SK-N-SH treated with all-trans-retinoic acid at 6 μM for 48 hours (cell line): ENCODE data around the gene TMEM53.

Experiments used
- ATAC-seq: fragments of 200-7000 bp; cut with Tn5 transposase; 3 replicates; pipeline ENCODE4 v1.9.1; 2020; ENCODE audit warnings: mild to moderate bottlenecking, moderate library complexity
- ARNTL ChIP-seq: fragments of 450-650 bp; formaldehyde crosslinking; IDR thresholded peaks from 2 replicates; pipeline ENCODE4 v1.5.0; 2020; ENCODE audit warnings: low read depth, mild to moderate bottlenecking, moderate library complexity, borderline replicate concordance
- CSDC2 ChIP-seq: fragments of 250-450 bp; sonication (Bioruptor Pico); IDR thresholded peaks from 2 replicates; pipeline ENCODE4 v1.5.0; 2020; ENCODE audit warnings: mild to moderate bottlenecking, moderate library complexity
- ESRRG ChIP-seq: fragments of 250-450 bp; sonication (Bioruptor Pico); IDR thresholded peaks from 2 replicates; pipeline ENCODE4 v1.6.1; 2021; ENCODE audit warnings: mild to moderate bottlenecking
- GLIS3 ChIP-seq: fragments of 250-450 bp; sonication (Bioruptor Pico); IDR thresholded peaks from 2 replicates; pipeline ENCODE4 v1.5.0; 2020; ENCODE audit warnings: mild to moderate bottlenecking, moderate library complexity
- ISL1 ChIP-seq: fragments of 250-450 bp; sonication (Bioruptor Pico); IDR thresholded peaks from 2 replicates; pipeline ENCODE4 v2.1.2; 2022; ENCODE audit warnings: mild to moderate bottlenecking, moderate library complexity
- OSR1 ChIP-seq: fragments of 250-450 bp; sonication (Bioruptor Pico); IDR thresholded peaks from 2 replicates; pipeline ENCODE4 v1.8.0; 2022; ENCODE audit warnings: moderate library complexity, mild to moderate bottlenecking, inconsistent platforms
- PPARA ChIP-seq: fragments of 250-450 bp; sonication (Bioruptor Pico); IDR thresholded peaks from 2 replicates; pipeline ENCODE4 v1.5.0; 2020; ENCODE audit warnings: mild to moderate bottlenecking, borderline replicate concordance
- RARB ChIP-seq: fragments of 250-450 bp; sonication (Bioruptor Pico); IDR thresholded peaks from 2 replicates; pipeline ENCODE4 v1.8.0; 2021; ENCODE audit warnings: mild to moderate bottlenecking, moderate library complexity
- SNAI2 ChIP-seq: fragments of 250-450 bp; sonication (Bioruptor Pico); IDR thresholded peaks from 2 replicates; pipeline ENCODE4 v1.5.0; 2020; ENCODE audit warnings: mild to moderate bottlenecking, moderate library complexity
- TOX ChIP-seq: fragments of 250-450 bp; sonication (Bioruptor Pico); IDR thresholded peaks from 2 replicates; pipeline ENCODE4 v1.8.0; 2021; ENCODE audit warnings: mild to moderate bottlenecking, moderate library complexity, borderline replicate concordance
- ZC3H10 ChIP-seq: fragments of 250-450 bp; sonication (Bioruptor Pico); IDR thresholded peaks from 2 replicates; pipeline ENCODE4 v1.5.1; 2021; ENCODE audit warnings: mild to moderate bottlenecking, moderate library complexity
- ZFP3 ChIP-seq: fragments of 250-450 bp; sonication (Bioruptor Pico); IDR thresholded peaks from 2 replicates; pipeline ENCODE4 v1.5.0; 2020; ENCODE audit warnings: mild to moderate bottlenecking, moderate library complexity
- ZFP30 ChIP-seq: fragments of 450-650 bp; formaldehyde crosslinking; IDR thresholded peaks from 2 replicates; pipeline ENCODE4 v1.5.0; 2022; ENCODE audit warnings: mild to moderate bottlenecking, moderate library complexity
- ZNF565 ChIP-seq: fragments of 450-650 bp; formaldehyde crosslinking; conservative IDR thresholded peaks from 2 replicates; pipeline ENCODE4 v1.5.0; 2020; ENCODE audit warnings: low read depth, mild to moderate bottlenecking, moderate library complexity
- ZNF70 ChIP-seq: fragments of 450-650 bp; formaldehyde crosslinking; IDR thresholded peaks from 2 replicates; pipeline ENCODE4 v1.5.0; 2020; ENCODE audit warnings: mild to moderate bottlenecking, moderate library complexity
- ZNF8 ChIP-seq: fragments of 450-650 bp; formaldehyde crosslinking; IDR thresholded peaks from 2 replicates; pipeline ENCODE4 v1.5.0; 2020; ENCODE audit warnings: mild to moderate bottlenecking, moderate library complexity
- TF ChIP-seq, protein P1 (sequence below): fragments of 250-450 bp; sonication (Bioruptor Pico); IDR thresholded peaks from 2 replicates; pipeline ENCODE4 v1.8.0; 2020; ENCODE audit warnings: mild to moderate bottlenecking, moderate library complexity, borderline replicate concordance
- TF ChIP-seq, protein P2 (sequence below): fragments of 250-450 bp; sonication (Bioruptor Pico); IDR thresholded peaks from 2 replicates; pipeline ENCODE4 v1.5.1; 2021; ENCODE audit warnings: mild to moderate bottlenecking, moderate library complexity
- TF ChIP-seq, protein P3 (sequence below): fragments of 250-450 bp; sonication (Bioruptor Pico); IDR thresholded peaks from 2 replicates; pipeline ENCODE4 v1.8.0; 2021; ENCODE audit warnings: low read depth, mild to moderate bottlenecking, moderate library complexity, borderline replicate concordance
- TF ChIP-seq, protein P4 (sequence below): fragments of 250-450 bp; sonication (Bioruptor Pico); IDR thresholded peaks from 2 replicates; pipeline ENCODE4 v1.5.1; 2020; ENCODE audit warnings: low read depth, mild to moderate bottlenecking, moderate library complexity
- TF ChIP-seq, protein P5 (sequence below): fragments of 250-450 bp; sonication (Bioruptor Pico); IDR thresholded peaks from 2 replicates; pipeline ENCODE4 v1.5.0; 2020; ENCODE audit warnings: mild to moderate bottlenecking, moderate library complexity

The TMEM53 gene

DNA sequence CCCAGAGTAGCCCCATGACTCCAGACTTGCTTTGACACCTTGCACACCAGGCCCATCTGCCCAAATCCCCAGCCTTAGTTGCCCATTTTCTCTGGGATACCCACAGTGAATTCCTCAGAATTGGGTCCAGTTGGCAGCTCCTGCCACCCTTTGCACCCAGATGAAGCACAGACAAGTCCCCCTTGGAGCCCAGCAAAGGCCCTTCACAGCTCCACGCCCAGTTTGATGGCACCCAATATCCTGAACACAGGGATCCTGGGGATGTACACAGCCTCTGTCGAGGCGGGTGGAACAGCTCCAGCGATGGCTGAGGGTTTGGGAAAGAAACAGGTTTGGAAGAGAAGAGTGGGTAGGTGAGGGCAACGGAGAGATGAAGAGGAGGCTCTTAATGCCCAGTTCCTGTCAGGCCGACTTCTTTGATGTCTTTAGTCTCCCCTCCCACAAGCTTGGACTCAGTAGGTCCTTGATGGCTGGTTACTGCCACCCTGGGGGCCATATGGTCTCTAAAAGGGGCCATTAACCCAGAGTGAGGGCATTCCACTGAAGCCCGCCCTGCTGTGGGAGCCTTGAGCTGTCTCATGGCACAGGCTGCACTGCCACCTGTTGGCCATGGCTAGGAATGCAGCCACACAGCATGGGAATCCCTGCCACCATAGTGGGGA lies 21.7 kb downstream of the TMEM53 start:
- ATAC-seq = peak; percentile 94

DNA sequence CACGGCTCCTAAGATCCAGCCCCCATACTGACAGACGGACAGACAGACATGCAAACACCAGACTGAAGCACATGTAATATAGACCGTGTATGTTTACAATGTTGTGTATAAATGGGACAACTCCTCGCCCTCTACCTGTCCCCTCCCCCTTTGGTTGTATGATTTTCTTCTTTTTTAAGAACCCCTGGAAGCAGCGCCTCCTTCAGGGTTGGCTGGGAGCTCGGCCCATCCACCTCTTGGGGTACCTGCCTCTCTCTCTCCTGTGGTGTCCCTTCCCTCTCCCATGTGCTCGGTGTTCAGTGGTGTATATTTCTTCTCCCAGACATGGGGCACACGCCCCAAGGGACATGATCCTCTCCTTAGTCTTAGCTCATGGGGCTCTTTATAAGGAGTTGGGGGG lies 23.2 kb downstream of the TMEM53 start:
- ATAC-seq = no peak
- TF ChIP-seq, protein P1, sequence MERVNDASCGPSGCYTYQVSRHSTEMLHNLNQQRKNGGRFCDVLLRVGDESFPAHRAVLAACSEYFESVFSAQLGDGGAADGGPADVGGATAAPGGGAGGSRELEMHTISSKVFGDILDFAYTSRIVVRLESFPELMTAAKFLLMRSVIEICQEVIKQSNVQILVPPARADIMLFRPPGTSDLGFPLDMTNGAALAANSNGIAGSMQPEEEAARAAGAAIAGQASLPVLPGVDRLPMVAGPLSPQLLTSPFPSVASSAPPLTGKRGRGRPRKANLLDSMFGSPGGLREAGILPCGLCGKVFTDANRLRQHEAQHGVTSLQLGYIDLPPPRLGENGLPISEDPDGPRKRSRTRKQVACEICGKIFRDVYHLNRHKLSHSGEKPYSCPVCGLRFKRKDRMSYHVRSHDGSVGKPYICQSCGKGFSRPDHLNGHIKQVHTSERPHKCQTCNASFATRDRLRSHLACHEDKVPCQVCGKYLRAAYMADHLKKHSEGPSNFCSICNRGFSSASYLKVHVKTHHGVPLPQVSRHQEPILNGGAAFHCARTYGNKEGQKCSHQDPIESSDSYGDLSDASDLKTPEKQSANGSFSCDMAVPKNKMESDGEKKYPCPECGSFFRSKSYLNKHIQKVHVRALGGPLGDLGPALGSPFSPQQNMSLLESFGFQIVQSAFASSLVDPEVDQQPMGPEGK (CRISPR knock-in tag) = no peak
- TF ChIP-seq CSDC2 (CRISPR knock-in tag) = no peak
- TF ChIP-seq, protein P2, sequence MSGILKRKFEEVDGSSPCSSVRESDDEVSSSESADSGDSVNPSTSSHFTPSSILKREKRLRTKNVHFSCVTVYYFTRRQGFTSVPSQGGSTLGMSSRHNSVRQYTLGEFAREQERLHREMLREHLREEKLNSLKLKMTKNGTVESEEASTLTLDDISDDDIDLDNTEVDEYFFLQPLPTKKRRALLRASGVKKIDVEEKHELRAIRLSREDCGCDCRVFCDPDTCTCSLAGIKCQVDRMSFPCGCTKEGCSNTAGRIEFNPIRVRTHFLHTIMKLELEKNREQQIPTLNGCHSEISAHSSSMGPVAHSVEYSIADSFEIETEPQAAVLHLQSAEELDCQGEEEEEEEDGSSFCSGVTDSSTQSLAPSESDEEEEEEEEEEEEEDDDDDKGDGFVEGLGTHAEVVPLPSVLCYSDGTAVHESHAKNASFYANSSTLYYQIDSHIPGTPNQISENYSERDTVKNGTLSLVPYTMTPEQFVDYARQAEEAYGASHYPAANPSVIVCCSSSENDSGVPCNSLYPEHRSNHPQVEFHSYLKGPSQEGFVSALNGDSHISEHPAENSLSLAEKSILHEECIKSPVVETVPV = no peak
- TF ChIP-seq, protein P3, sequence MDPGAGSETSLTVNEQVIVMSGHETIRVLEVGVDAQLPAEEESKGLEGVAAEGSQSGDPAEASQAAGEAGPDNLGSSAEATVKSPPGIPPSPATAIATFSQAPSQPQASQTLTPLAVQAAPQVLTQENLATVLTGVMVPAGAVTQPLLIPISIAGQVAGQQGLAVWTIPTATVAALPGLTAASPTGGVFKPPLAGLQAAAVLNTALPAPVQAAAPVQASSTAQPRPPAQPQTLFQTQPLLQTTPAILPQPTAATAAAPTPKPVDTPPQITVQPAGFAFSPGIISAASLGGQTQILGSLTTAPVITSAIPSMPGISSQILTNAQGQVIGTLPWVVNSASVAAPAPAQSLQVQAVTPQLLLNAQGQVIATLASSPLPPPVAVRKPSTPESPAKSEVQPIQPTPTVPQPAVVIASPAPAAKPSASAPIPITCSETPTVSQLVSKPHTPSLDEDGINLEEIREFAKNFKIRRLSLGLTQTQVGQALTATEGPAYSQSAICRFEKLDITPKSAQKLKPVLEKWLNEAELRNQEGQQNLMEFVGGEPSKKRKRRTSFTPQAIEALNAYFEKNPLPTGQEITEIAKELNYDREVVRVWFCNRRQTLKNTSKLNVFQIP (CRISPR knock-in tag) = no peak
- no peak for TF ChIP-seq ZC3H10 (CRISPR knock-in tag)

More for the DNA sequence above, 21.7 kb downstream of the TMEM53 start:
- no peak for TF ChIP-seq GLIS3 (CRISPR knock-in tag)
- TF ChIP-seq ESRRG (CRISPR knock-in tag) = no peak
- no peak for TF ChIP-seq ZNF70 (CRISPR knock-in tag)

DNA sequence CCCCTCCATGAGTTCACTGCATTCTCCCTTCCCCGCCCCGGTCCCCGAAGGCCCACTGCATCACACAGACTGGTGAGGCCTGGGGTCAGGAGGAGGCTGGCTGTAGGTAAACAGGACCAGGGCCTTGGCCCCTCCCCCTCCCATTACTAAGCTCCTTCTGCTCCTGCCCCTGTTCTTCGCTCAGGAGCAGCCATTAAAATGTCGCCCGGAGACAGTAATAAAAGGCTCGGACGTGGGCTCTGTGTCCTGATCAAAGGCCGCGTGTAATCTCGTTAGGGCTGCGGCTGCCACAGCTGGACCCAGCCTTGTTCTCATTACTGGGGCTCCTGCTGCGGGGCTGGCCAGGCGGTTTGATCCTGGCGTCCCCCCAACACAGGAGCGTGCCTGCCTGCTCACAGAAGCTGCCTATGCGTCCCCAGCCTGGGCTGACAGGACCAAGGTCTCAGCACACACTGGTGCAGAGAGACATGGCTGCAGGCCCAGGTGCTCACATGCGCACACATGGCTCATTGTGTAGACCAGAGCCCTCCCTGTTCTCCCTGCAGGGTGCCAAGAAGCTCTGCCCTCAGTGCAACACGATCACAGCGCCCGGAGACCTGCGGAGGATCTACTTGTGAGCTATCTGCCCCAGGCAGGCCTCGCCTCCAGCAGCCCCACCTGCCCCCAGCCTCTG lies 24.0 kb downstream of the TMEM53 start:
- ATAC-seq = no peak
- TF ChIP-seq OSR1 (CRISPR knock-in tag) (no peak), ARNTL (CRISPR knock-in tag) (no peak), ZFP30 (CRISPR knock-in tag) (no peak), CSDC2 (CRISPR knock-in tag) (no peak), GLIS3 (CRISPR knock-in tag) (no peak), PPARA (no peak), TOX (CRISPR knock-in tag) (no peak), ZFP3 (CRISPR knock-in tag) (no peak), ZNF565 (CRISPR knock-in tag) (no peak), ZNF8 (CRISPR knock-in tag) (no peak)
- TF ChIP-seq, protein P2 = no peak

DNA sequence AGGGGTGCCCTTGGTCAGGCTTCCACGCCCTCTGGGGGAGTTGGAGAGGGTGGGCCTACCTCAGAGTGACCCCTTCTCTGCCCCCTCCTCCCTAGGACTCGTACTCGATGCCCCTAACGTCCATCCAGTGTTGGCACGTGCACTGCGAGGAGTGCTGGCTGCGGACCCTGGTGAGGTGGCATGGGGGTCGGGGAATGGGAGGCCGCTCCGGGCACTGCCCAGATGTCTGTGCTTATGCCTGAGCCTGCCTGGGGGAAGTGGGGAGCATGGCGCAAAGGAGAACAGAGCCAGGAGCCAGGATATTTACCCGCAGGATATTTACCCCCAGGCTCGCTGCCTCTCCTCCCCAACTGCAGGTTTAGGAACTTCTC lies 24.5 kb downstream of the TMEM53 start:
- no peak for ATAC-seq
- TF ChIP-seq RARB (CRISPR knock-in tag) = no peak
- no peak for TF ChIP-seq SNAI2
- no peak for TF ChIP-seq ZC3H10 (CRISPR knock-in tag)
- TF ChIP-seq, protein P4, sequence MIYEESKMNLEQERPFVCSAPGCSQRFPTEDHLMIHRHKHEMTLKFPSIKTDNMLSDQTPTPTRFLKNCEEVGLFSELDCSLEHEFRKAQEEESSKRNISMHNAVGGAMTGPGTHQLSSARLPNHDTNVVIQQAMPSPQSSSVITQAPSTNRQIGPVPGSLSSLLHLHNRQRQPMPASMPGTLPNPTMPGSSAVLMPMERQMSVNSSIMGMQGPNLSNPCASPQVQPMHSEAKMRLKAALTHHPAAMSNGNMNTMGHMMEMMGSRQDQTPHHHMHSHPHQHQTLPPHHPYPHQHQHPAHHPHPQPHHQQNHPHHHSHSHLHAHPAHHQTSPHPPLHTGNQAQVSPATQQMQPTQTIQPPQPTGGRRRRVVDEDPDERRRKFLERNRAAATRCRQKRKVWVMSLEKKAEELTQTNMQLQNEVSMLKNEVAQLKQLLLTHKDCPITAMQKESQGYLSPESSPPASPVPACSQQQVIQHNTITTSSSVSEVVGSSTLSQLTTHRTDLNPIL (CRISPR knock-in tag) = no peak
- TF ChIP-seq, protein P3 (CRISPR knock-in tag) = no peak
- TF ChIP-seq OSR1 (CRISPR knock-in tag) = no peak
- TF ChIP-seq, protein P2 = no peak
- TF ChIP-seq ZNF565 (CRISPR knock-in tag) = no peak
- no peak for TF ChIP-seq ISL1
- TF ChIP-seq, protein P5, sequence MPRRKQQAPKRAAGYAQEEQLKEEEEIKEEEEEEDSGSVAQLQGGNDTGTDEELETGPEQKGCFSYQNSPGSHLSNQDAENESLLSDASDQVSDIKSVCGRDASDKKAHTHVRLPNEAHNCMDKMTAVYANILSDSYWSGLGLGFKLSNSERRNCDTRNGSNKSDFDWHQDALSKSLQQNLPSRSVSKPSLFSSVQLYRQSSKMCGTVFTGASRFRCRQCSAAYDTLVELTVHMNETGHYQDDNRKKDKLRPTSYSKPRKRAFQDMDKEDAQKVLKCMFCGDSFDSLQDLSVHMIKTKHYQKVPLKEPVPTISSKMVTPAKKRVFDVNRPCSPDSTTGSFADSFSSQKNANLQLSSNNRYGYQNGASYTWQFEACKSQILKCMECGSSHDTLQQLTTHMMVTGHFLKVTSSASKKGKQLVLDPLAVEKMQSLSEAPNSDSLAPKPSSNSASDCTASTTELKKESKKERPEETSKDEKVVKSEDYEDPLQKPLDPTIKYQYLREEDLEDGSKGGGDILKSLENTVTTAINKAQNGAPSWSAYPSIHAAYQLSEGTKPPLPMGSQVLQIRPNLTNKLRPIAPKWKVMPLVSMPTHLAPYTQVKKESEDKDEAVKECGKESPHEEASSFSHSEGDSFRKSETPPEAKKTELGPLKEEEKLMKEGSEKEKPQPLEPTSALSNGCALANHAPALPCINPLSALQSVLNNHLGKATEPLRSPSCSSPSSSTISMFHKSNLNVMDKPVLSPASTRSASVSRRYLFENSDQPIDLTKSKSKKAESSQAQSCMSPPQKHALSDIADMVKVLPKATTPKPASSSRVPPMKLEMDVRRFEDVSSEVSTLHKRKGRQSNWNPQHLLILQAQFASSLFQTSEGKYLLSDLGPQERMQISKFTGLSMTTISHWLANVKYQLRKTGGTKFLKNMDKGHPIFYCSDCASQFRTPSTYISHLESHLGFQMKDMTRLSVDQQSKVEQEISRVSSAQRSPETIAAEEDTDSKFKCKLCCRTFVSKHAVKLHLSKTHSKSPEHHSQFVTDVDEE (CRISPR knock-in tag) = no peak
- TF ChIP-seq, all 23 proteins: peak for 0
